Ovary (tissue), 3 donors: ENCODE data around the gene TMA7.

Experiments used
- EP300 ChIP-seq: sonication (generic); formaldehyde crosslinking; IDR thresholded peaks from one replicate; pipeline ENCODE4 v1.6.1; 2017; ENCODE audit warnings: antibody characterized with exemption
- POLR2A ChIP-seq: fragments of 450-650 bp; IDR thresholded peaks from one replicate; pipeline ENCODE4 v1.6.1; 2017; ENCODE audit warnings: antibody characterized with exemption, mild to moderate bottlenecking, moderate library complexity
- TF ChIP-seq, protein P1 (sequence below), 3 donors: fragments of 450-650 bp in 2 of 3; fragments of 200-600 bp in 1 of 3; IDR thresholded peaks; one replicate each; pipeline versions ENCODE4 v1.5.1 to v1.8.0; 2016 to 2022; ENCODE audit warnings: antibody characterized with exemption in 3 of 3, mild to moderate bottlenecking in 1 of 3
- donor health status: DM: no; HTN: no; CAD: no.

DNA sequence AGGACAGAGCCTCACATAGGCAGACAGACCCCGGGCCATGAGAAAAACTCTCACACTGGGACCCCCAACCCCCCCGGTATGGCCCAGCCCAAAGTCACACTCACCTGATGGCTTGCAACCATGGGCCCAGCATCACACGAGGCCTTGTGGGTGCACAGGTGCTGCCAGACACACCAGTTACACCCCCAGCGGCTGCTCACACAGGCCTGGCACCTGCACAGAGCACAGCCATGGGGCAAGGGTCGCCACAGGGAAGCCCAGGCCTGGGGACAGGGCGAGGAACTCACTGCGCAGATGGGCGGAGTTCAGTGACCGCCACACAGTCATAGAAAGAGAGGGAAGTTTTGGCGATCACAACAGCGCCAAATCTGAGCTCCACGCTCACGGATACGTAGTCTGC is 19.5 kb upstream of the TMA7 start:
- TF ChIP-seq, protein P1, sequence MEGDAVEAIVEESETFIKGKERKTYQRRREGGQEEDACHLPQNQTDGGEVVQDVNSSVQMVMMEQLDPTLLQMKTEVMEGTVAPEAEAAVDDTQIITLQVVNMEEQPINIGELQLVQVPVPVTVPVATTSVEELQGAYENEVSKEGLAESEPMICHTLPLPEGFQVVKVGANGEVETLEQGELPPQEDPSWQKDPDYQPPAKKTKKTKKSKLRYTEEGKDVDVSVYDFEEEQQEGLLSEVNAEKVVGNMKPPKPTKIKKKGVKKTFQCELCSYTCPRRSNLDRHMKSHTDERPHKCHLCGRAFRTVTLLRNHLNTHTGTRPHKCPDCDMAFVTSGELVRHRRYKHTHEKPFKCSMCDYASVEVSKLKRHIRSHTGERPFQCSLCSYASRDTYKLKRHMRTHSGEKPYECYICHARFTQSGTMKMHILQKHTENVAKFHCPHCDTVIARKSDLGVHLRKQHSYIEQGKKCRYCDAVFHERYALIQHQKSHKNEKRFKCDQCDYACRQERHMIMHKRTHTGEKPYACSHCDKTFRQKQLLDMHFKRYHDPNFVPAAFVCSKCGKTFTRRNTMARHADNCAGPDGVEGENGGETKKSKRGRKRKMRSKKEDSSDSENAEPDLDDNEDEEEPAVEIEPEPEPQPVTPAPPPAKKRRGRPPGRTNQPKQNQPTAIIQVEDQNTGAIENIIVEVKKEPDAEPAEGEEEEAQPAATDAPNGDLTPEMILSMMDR (IDR thresholded peaks at IDR 0.05): no peak
- TF ChIP-seq EP300: no peak
- TF ChIP-seq POLR2A: no peak
